ENCODE results near the gene YIPF4.
"Not testable (repeated sequence)": the region's sequence is repeated elsewhere in the genome, so short reads cannot be mapped to it uniquely, and the experiment has no call there.

Gene YIPF4

GRCh38 chr2:32284321-32284720 is 6.6 kb downstream of the YIPF4 start:
- DNase-seq (ENCODE audit: low read depth in 2 of 3, low spot score in 2 of 3): no peak

- DNase-seq (ENCODE audit: low read depth in 2 of 3, low spot score in 2 of 3): no peak
These were observed 11.7 kb downstream of the YIPF4 start for GRCh38 chr2:32289165-32289999.

- no peak for DNase-seq (ENCODE audit: low read depth in 2 of 3, low spot score in 2 of 3)
These were observed 12.3 kb downstream of the YIPF4 start for GRCh38 chr2:32290000-32290339.

GRCh38 chr2:32291746-32292145 is 14.0 kb downstream of the YIPF4 start:
- DNase-seq (ENCODE audit: low read depth in 2 of 3, low spot score in 2 of 3): no peak

GRCh38 chr2:32293493-32293892 is 15.8 kb downstream of the YIPF4 start:
- not testable (repeated sequence) for DNase-seq (ENCODE audit: low read depth in 2 of 3, low spot score in 2 of 3)

- DNase-seq (ENCODE audit: low read depth in 2 of 3, low spot score in 2 of 3): not testable (repeated sequence)
These were observed 16.4 kb downstream of the YIPF4 start for GRCh38 chr2:32293966-32294562.

GRCh38 chr2:32310577-32310976 is 32.9 kb downstream of the YIPF4 start:
- DNase-seq (ENCODE audit: low read depth in 2 of 3, low spot score in 2 of 3): no peak

GRCh38 chr2:32314886-32315285 is 37.2 kb downstream of the YIPF4 start:
- DNase-seq (ENCODE audit: low read depth in 2 of 3, low spot score in 2 of 3): no peak

- not testable (repeated sequence) for DNase-seq (ENCODE audit: low read depth in 2 of 3, low spot score in 2 of 3)
These were observed 51.0 kb downstream of the YIPF4 start for GRCh38 chr2:32328679-32329078.

- not testable (repeated sequence) for DNase-seq (ENCODE audit: low read depth in 2 of 3, low spot score in 2 of 3)
These were observed 51.7 kb downstream of the YIPF4 start for GRCh38 chr2:32329180-32329980.

GRCh38 chr2:32330136-32330535 is 52.4 kb downstream of the YIPF4 start:
- DNase-seq (ENCODE audit: low read depth in 2 of 3, low spot score in 2 of 3): no peak

- no peak for DNase-seq (ENCODE audit: low read depth in 2 of 3, low spot score in 2 of 3)
These were observed 65.1 kb downstream of the YIPF4 start for GRCh38 chr2:32342801-32343200.

GRCh38 chr2:32350797-32351196 is 73.1 kb downstream of the YIPF4 start:
- not testable (repeated sequence) for DNase-seq (ENCODE audit: low read depth in 2 of 3, low spot score in 2 of 3)

GRCh38 chr2:32355976-32356680 is 78.4 kb downstream of the YIPF4 start:
- DNase-seq (ENCODE audit: low read depth in 2 of 3, low spot score in 2 of 3): no peak

GRCh38 chr2:32356681-32357317 is 79.1 kb downstream of the YIPF4 start, which contains the start of gene BIRC6:
BIRC6 (plus strand) TSS chr2:32357023; CDS start chr2:32357162, 139 bp downstream.
- DNase-seq (ENCODE audit: low read depth in 2 of 3, low spot score in 2 of 3): peak; percentile 92 to 98 (median 92)

- peak; percentile 20 to 26 (median 26) for DNase-seq (ENCODE audit: low read depth in 2 of 3, low spot score in 2 of 3)
These were observed 79.8 kb downstream of the YIPF4 start for GRCh38 chr2:32357318-32358110.

- DNase-seq (ENCODE audit: low read depth in 2 of 3, low spot score in 2 of 3): peak in 2 of 3 experiments; percentile 1 to 4
These were observed 80.4 kb downstream of the YIPF4 start for GRCh38 chr2:32358111-32358482.

- DNase-seq (ENCODE audit: low read depth in 2 of 3, low spot score in 2 of 3): no peak
These were observed 82.7 kb downstream of the YIPF4 start for GRCh38 chr2:32360416-32360815.

GRCh38 chr2:32362997-32363396 is 85.3 kb downstream of the YIPF4 start:
- DNase-seq (ENCODE audit: low read depth in 2 of 3, low spot score in 2 of 3): not testable (repeated sequence)

GRCh38 chr2:32363597-32363996 is 85.9 kb downstream of the YIPF4 start:
- no peak for DNase-seq (ENCODE audit: low read depth in 2 of 3, low spot score in 2 of 3)

Data from activated CD8-positive, alpha-beta memory T cell treated with anti-CD3 and anti-CD28 coated beads for 48 hours (primary cell).